Measurements from ENCODE around the gene ADARB2.

ADARB2 gene

GRCh38 chr10:1569208-1569607, 168.1 kb downstream of the ADARB2 start:
- no peak for DNase-seq (ENCODE audit: low read depth)

- DNase-seq (ENCODE audit: low read depth): no peak
Measured at GRCh38 chr10:1567742-1568495, 169.4 kb downstream of the ADARB2 start.

- no peak for DNase-seq (ENCODE audit: low read depth)
Measured at GRCh38 chr10:1567152-1567551, 170.2 kb downstream of the ADARB2 start.

- no peak for DNase-seq (ENCODE audit: low read depth)
Measured at GRCh38 chr10:1564791-1565190, 172.5 kb downstream of the ADARB2 start.

- DNase-seq (ENCODE audit: low read depth): no peak
Measured at GRCh38 chr10:1563028-1563427, 174.3 kb downstream of the ADARB2 start.

GRCh38 chr10:1561731-1562337, 175.5 kb downstream of the ADARB2 start:
- DNase-seq (ENCODE audit: low read depth): no peak

GRCh38 chr10:1560535-1561192, 176.7 kb downstream of the ADARB2 start:
- no peak for DNase-seq (ENCODE audit: low read depth)

GRCh38 chr10:1559761-1560160, 177.6 kb downstream of the ADARB2 start:
- DNase-seq (ENCODE audit: low read depth): no peak

- DNase-seq (ENCODE audit: low read depth): no peak
Measured at GRCh38 chr10:1559311-1559710, 178.0 kb downstream of the ADARB2 start.

GRCh38 chr10:1558906-1559305, 178.4 kb downstream of the ADARB2 start:
- no peak for DNase-seq (ENCODE audit: low read depth)

GRCh38 chr10:1557081-1557480, 180.2 kb downstream of the ADARB2 start:
- DNase-seq (ENCODE audit: low read depth): no peak

GRCh38 chr10:1556496-1556895, 180.8 kb downstream of the ADARB2 start:
- no peak for DNase-seq (ENCODE audit: low read depth)

- no peak for DNase-seq (ENCODE audit: low read depth)
Measured at GRCh38 chr10:1553951-1554350, 183.4 kb downstream of the ADARB2 start.

GRCh38 chr10:1552881-1553670, 184.2 kb downstream of the ADARB2 start:
- DNase-seq (ENCODE audit: low read depth): no peak

GRCh38 chr10:1552406-1552805, 184.9 kb downstream of the ADARB2 start:
- DNase-seq (ENCODE audit: low read depth): no peak

- DNase-seq (ENCODE audit: low read depth): no peak
Measured at GRCh38 chr10:1551636-1552338, 185.5 kb downstream of the ADARB2 start.

- no peak for DNase-seq (ENCODE audit: low read depth)
Measured at GRCh38 chr10:1550616-1551015, 186.7 kb downstream of the ADARB2 start.

GRCh38 chr10:1550291-1550595, 187.1 kb downstream of the ADARB2 start:
- DNase-seq (ENCODE audit: low read depth): no peak

- DNase-seq (ENCODE audit: low read depth): no peak
Measured at GRCh38 chr10:1549591-1550290, 187.6 kb downstream of the ADARB2 start.

- DNase-seq (ENCODE audit: low read depth): no peak
Measured at GRCh38 chr10:1548596-1548995, 188.7 kb downstream of the ADARB2 start.

GRCh38 chr10:1548146-1548545, 189.2 kb downstream of the ADARB2 start:
- no peak for DNase-seq (ENCODE audit: low read depth)

Data from activated gamma-delta T cell treated with anti-CD3 and anti-CD28 coated beads, Interleukin-2, amount 50 U/mL, for 16 hours (primary cell).